GM12872 (cell line): ENCODE results near the gene ROPN1B.
A peak's percentile ranks its signal among the peaks of the same experiment; 100 is the strongest.
"Not testable (repeated sequence)": the region's sequence is repeated elsewhere in the genome, so short reads cannot be mapped to it uniquely, and the experiment has no call there.

Experiments
- TF ChIP-seq, protein P1 (sequence below): IDR thresholded peaks from 3 replicates; pipeline ENCODE4 v1.5.1; 2011; ENCODE audit warnings: low read depth, mild to moderate bottlenecking, low read length, moderate library complexity; ENCODE audit not compliant: insufficient read depth

Gene ROPN1B

DNA sequence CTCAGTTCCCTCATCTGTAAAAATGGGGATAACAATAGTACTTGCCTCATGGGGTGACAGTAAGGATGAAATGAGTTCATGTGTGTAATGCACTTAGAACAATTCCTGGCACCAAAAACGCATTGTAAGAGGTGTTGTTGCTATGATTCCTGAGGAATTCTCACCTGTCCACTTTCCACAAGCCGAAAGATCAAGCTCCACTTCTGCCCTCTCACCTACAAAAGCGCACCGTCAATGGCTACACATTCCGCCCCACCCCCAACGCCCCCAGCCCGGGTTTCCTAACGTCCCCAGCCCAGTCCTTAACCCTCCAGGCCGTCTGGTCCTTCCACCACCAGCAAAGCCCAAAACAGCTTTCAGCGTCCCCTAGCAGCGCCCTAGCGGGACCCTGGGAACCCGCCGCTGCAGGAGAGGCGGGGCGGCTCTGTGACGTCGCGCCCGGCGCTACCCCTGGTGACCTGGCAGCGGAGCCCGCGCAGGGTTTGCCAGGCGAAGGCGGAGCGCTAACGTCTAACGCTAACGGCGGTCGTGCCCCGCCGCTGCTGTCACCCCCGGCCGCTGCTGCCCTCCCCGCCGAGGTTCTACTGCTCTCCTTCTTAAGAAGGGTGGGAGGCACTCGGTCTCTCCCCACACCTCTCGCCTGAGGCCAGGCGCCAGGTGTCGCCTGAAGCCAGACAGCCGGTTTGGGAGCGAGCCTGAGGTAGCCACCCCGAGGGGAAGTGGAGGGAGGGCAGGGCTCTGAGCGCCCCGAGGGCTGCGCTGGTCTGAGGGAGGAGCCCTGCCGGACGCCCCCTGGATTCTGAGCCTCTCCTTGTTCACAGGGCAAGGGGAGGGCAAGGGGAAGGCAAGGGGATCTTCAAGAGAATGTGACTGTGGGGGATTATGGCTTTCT is at the start of gene ROPN1B:
TSS of gene ROPN1B (plus strand) at position 478 of the 892 bp plus-strand sequence. CDS start 2,877 bp downstream, outside the sequence.
- TF ChIP-seq, protein P1, sequence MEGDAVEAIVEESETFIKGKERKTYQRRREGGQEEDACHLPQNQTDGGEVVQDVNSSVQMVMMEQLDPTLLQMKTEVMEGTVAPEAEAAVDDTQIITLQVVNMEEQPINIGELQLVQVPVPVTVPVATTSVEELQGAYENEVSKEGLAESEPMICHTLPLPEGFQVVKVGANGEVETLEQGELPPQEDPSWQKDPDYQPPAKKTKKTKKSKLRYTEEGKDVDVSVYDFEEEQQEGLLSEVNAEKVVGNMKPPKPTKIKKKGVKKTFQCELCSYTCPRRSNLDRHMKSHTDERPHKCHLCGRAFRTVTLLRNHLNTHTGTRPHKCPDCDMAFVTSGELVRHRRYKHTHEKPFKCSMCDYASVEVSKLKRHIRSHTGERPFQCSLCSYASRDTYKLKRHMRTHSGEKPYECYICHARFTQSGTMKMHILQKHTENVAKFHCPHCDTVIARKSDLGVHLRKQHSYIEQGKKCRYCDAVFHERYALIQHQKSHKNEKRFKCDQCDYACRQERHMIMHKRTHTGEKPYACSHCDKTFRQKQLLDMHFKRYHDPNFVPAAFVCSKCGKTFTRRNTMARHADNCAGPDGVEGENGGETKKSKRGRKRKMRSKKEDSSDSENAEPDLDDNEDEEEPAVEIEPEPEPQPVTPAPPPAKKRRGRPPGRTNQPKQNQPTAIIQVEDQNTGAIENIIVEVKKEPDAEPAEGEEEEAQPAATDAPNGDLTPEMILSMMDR, result not testable (repeated sequence)

DNA sequence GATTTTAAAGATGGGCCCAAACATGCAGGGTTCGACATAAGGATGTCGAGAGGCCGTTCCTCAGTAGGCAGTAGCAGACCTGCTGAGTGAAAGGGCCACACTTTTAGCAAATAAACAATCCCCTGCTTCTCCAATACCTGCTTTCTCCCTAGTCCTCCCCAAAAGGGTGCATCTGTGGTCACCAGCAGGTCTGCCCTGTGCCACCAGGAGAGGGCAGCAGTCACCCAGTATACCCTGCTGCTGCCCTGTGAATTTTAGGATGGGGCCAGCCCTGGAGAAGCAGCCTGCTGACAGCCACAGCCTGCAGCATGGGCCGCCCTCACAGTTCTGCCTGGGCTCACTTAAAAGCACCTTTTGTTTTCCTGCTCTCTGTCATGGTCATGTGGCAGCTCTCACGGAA is 47.3 kb upstream of the ROPN1B start:
- TF ChIP-seq, protein P1, result peak; percentile 53

DNA sequence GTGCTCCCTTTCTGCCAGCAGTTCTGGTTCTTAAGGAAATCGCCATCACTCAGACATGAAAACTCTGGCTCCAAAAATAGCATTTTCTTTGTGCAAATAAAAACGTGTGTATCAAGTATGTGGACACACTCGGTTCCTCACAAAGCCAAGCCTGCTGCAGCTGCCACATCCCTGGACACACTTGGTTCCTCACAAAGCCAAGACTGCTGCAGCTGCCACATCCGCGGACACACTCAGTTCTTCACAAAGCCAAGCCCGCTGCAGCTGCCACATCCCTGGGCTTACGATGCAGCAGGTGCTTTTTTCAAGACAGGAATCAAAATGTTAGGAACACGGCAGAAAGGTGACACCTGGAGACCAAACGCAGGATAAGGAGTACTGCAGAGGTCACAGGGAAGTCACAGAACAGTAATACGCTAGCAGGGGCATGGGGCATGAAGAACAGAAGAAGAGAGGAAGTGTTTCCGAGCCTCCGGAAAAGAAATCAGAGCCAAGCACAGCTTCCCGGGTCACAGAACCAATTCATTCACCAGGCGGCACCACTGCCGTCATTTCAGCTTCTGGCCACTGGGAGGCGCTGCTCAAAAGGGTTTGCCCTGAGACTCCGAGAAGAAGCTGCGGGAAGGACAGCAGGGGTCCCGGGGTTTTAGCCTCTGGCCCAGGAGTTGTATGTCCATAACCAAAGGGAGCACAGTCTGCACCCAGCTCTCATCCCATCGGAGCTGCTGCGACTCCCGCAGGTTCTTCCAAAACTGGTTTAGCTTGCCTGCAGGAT is 40.0 kb upstream of the ROPN1B start:
- TF ChIP-seq, protein P1, result peak; percentile 66

DNA sequence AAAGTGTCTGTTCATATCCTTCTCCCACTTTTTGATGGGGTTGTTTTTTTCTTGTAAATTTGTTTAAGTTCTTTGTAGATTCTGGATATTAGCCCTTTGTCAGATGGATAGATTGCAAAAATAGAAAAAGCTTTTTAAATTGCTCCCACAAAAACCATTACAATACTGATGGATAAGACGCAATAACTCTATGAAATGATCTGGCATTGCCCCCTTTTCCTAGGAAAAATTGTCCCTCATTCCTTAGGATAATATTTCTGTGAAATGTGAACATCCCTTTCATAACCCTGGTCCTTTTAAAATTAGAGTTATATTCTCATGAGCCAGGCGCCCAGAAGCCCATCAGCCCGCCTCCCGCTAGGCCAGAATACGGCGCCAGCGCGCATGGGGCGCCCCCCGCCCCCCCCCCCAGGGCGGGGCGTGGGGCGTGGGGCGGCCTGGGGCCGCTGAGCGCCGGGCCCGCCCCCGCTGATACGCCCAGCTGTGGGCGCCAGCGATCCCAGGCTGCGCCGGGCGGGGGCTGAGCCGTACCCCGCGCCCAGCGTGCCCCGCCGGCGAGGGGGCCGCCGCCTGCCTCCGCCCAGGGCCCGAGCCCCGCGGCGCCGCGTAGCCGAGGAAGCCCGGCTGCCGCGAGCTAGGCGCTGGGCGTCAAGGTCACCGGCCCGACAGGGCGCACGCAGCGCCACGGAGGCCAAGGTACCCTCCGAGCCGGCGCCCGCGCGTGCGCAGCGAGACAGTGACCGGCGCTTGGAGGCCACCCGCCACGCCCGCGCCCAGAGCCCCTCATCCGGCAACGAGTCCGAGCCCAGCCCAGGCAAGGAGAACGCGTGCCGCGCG is 11.1 kb upstream of the ROPN1B start:
- TF ChIP-seq, protein P1, result no peak

DNA sequence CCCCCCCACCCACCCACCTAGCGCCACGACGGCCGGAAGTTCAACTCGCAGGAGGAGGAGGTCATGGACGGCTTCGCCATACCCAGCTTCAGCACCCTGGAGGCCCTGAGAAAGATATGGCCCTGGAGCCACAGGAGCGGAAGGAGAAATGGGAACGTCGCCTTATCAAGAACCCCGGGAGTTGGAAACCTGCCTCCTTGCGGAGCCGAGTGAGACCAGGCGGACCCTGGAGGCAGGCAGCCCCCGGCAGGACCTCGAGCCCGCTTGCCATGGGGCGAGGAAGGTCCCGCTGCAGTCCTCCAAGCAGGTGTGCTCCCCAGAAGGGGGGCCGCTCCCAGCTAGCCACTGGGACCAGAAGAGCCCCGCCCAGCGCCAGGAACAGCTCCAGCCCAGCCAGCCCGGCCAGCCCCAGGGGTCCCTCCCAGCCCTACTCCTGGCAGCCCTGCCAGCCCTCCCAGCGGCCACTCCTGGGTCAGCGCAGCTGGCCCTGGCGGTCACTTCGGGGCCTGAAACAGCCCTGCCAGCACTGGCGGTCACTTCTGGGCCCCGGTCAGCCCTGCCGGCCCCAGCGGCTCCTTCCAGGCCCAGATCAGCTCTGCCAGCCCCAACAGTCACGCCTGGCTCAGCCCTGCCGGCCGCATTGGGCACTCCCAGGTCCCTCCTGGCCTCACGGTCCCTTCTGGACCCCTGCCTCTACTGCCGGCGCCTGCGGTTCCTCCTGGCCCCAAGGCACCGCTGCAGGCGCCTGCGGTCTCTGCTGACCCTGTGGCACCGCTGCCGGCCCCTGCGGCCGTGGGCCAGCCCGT is 10.3 kb upstream of the ROPN1B start:
- TF ChIP-seq, protein P1, result no peak

DNA sequence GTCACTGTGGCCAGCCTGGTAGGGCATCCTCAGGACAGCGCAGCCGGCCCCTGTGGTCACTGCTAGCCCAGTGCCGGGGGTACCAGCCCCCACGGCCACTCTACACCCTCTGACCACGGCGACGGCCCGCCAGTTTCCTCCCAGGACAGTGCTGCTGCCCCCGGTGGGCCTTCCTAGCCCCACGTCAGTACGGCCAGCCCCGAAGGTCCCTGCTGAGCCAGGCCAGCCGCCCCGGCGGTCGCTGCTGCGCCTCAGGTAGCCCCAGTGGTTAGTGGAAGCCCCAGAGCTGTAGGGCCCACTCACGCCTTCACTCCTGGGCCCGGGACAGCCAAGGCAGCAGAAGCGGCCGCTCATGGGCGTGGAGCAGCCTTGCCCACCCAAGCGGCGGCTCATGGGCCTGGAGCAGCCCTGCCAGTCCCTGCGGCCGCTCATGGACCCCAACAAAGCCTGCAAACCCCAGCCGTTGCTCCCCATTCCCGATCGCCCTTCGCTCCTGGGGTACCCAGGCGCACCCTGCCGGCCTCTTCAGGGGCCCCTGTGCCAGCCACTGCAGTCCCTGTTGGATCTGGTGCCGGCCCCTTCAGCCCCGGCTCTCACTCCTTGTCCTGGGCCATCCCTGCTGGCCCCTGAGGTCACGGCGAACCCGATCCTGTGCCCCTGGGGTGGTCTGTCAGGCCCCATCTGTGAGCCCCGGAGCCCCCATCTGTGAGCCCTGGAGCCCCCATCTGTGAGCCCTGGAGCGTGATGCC is 9.5 kb upstream of the ROPN1B start:
- TF ChIP-seq, protein P1, result no peak
